Loucy (cell line): ENCODE measurements around the gene SCAP.

Experiments used
- H2AFZ ChIP-seq: fragments of 200-600 bp; sonication (generic); 2 replicates; pipeline ENCODE4 v1.6.0; 2016; ENCODE audit warnings: antibody characterized with exemption, mild to moderate bottlenecking, low read length, moderate library complexity
- H3F3A ChIP-seq: fragments of 200-600 bp; 2 replicates; pipeline ENCODE4 v1.6.0; 2016; ENCODE audit warnings: antibody characterized with exemption, low read depth, mild to moderate bottlenecking
- H3K27me3 ChIP-seq: fragments of 200-600 bp; sonication (generic); 2 replicates; pipeline ENCODE4 v1.6.1; 2014; ENCODE audit warnings: low read length, mild to moderate bottlenecking; ENCODE audit not compliant: insufficient read depth, poor library complexity, severe bottlenecking
- H3K36me3 ChIP-seq: fragments of 200-600 bp; sonication (generic); 2 replicates; pipeline ENCODE4 v1.6.1; 2016; ENCODE audit warnings: low read length; ENCODE audit not compliant: insufficient read depth
- H3K4me1 ChIP-seq: fragments of 200-600 bp; sonication (generic); 2 replicates; pipeline ENCODE4 v1.5.1; 2014; ENCODE audit warnings: low read length, mild to moderate bottlenecking; ENCODE audit not compliant: insufficient read depth, poor library complexity, severe bottlenecking
- H3K4me2 ChIP-seq: fragments of 200-600 bp; sonication (generic); 2 replicates; pipeline ENCODE4 v1.6.0; 2014; ENCODE audit warnings: antibody characterized with exemption, low read length, low read depth, mild to moderate bottlenecking; ENCODE audit not compliant: poor library complexity, severe bottlenecking
- H3K4me3 ChIP-seq: fragments of 200-600 bp; sonication (generic); 2 replicates; pipeline ENCODE4 v1.5.1; 2014; ENCODE audit warnings: low read length, mild to moderate bottlenecking, mixed read lengths; ENCODE audit not compliant: poor library complexity, severe bottlenecking
- H3K79me2 ChIP-seq: fragments of 200-600 bp; sonication (generic); 2 replicates; pipeline ENCODE4 v1.6.1; 2014; ENCODE audit warnings: low read length; ENCODE audit not compliant: insufficient read depth
- H3K9ac ChIP-seq: fragments of 200-600 bp; sonication (generic); 2 replicates; pipeline ENCODE4 v1.6.0; 2014; ENCODE audit warnings: mild to moderate bottlenecking, low read depth, low read length, moderate library complexity; ENCODE audit not compliant: poor library complexity, severe bottlenecking
- H3K9me2 ChIP-seq: fragments of 200-600 bp; sonication (generic); replicated peaks from 2 replicates; pipeline ENCODE4 v1.6.1; 2016; ENCODE audit warnings: low read depth, low read length, mixed read lengths
- H3K9me3 ChIP-seq: fragments of 200-600 bp; sonication (generic); 2 replicates; pipeline ENCODE4 v1.6.1; 2014; ENCODE audit warnings: mild to moderate bottlenecking, antibody characterized with exemption, low read length, low read depth; ENCODE audit not compliant: insufficient read depth
- H4K20me1 ChIP-seq: fragments of 200-600 bp; sonication (generic); 2 replicates; pipeline ENCODE4 v1.6.0; 2014; ENCODE audit warnings: antibody characterized with exemption, low read length, mild to moderate bottlenecking; ENCODE audit not compliant: insufficient read depth, poor library complexity, severe bottlenecking
- EZH2phosphoT487 ChIP-seq: fragments of 200-600 bp; IDR thresholded peaks from 2 replicates; pipeline ENCODE4 v1.6.1; 2018; ENCODE audit warnings: antibody characterized with exemption, mild to moderate bottlenecking, moderate library complexity, borderline replicate concordance
- TF ChIP-seq, protein P1 (sequence below): fragments of 200-600 bp; sonication (generic); conservative IDR thresholded peaks from 2 replicates; pipeline ENCODE4 v1.5.1; 2014; ENCODE audit warnings: mild to moderate bottlenecking, antibody characterized with exemption, low read length

Gene SCAP

DNA sequence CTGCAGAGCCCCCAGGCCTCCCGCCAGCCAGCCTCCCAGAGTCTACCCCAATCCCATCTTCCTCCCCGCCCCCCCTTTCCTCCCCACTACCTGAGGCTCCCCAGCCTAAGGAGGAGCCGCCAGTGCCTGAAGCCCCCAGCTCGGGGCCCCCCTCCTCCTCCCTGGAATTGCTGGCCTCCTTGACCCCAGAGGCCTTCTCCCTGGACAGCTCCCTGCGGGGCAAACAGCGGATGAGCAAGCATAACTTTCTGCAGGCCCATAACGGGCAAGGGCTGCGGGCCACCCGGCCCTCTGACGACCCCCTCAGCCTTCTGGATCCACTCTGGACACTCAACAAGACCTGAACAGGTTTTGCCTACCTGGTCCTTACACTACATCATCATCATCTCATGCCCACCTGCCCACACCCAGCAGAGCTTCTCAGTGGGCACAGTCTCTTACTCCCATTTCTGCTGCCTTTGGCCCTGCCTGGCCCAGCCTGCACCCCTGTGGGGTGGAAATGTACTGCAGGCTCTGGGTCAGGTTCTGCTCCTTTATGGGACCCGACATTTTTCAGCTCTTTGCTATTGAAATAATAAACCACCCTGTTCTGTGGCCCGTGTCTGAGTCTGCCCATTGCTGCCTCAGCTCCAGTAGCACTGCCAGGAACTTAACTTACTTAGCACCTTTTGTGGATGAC, 62.8 kb downstream of the SCAP start:
- H3K4me3 ChIP-seq = no peak overlapping the region
- no peaks in the 10 kb centered on the region for H4K20me1 ChIP-seq
- no peaks in the 10 kb centered on the region for H3F3A ChIP-seq
- no peaks in the 10 kb centered on the region for H3K9me3 ChIP-seq
- no peak overlapping the region for H2AFZ ChIP-seq
- TF ChIP-seq, protein P1, sequence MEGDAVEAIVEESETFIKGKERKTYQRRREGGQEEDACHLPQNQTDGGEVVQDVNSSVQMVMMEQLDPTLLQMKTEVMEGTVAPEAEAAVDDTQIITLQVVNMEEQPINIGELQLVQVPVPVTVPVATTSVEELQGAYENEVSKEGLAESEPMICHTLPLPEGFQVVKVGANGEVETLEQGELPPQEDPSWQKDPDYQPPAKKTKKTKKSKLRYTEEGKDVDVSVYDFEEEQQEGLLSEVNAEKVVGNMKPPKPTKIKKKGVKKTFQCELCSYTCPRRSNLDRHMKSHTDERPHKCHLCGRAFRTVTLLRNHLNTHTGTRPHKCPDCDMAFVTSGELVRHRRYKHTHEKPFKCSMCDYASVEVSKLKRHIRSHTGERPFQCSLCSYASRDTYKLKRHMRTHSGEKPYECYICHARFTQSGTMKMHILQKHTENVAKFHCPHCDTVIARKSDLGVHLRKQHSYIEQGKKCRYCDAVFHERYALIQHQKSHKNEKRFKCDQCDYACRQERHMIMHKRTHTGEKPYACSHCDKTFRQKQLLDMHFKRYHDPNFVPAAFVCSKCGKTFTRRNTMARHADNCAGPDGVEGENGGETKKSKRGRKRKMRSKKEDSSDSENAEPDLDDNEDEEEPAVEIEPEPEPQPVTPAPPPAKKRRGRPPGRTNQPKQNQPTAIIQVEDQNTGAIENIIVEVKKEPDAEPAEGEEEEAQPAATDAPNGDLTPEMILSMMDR = no peak
- TF ChIP-seq EZH2phosphoT487 = no peak
- peaks cover 74% of the 10 kb centered on the region; the same call in 1 of the 2 replicates for H3K36me3 ChIP-seq
- H3K9ac ChIP-seq = no peak overlapping the region
- no peaks in the 10 kb centered on the region for H3K27me3 ChIP-seq
- no peaks in the 10 kb centered on the region for H3K79me2 ChIP-seq
- H3K4me2 ChIP-seq = no peak overlapping the region
- no peaks in the 10 kb centered on the region for H3K4me1 ChIP-seq
- H3K9me2 ChIP-seq = no peaks in the 10 kb centered on the region

DNA sequence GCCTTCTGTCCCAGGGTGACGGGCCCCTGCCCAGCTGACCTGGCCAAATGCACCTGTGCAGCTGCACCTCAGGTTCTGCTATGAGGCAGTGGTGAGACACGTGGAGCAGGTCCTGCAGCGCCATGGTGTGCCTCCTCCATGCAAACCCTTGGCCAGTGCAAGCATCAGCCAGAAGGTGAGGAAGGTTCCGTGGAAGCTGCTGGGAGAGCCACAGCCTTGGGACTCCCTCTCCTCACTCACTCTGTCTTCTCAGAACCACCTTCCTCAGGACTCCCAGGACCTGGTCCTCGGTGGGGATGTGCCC, 63.3 kb downstream of the SCAP start:
- TF ChIP-seq, protein P1 = no peak
- TF ChIP-seq EZH2phosphoT487 = no peak
- Histone ChIP-seq H3K36me3 (peaks cover 80% of the 10 kb centered on the region; the same call in 1 of the 2 replicates), H3F3A (no peaks in the 10 kb centered on the region)

DNA sequence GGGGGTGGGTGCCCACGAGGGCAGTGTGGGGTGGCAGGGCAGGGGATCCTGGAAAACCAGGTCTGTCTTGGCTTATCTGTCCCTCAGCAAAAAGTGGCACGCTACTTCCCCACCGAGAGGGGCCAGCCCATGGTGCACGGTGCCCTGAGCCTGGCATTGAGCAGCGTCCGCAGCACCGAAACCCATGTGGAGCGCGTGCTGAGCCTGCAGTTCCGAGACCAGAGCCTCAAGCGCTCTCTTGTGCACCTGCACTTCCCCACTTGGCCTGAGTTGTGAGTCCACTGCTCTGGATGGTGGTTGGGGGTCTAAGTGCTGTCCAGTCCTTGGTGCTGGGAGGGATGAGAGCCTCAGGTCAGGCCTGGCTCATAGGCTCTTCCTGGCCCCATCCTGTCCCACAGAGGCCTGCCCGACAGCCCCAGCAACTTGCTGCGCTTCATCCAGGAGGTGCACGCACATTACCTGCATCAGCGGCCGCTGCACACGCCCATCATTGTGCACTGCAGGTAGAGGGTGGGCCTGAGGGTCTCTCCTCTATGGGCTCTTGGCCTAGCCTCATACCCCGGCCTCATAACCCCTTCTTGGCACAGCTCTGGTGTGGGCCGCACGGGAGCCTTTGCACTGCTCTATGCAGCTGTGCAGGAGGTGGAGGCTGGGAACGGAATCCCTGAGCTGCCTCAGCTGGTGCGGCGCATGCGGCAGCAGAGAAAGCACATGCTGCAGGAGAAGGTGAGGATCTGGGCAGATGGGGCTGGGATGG, 63.9 kb downstream of the SCAP start:
- no peaks in the 10 kb centered on the region for H3K79me2 ChIP-seq
- H3F3A ChIP-seq = no peaks in the 10 kb centered on the region
- no peaks in the 10 kb centered on the region for H3K9me2 ChIP-seq
- H4K20me1 ChIP-seq = no peaks in the 10 kb centered on the region
- H3K4me1 ChIP-seq = no peaks in the 10 kb centered on the region
- H3K9me3 ChIP-seq = no peaks in the 10 kb centered on the region
- H3K27me3 ChIP-seq = no peaks in the 10 kb centered on the region
- no peak overlapping the region for H3K4me3 ChIP-seq
- TF ChIP-seq, protein P1 = no peak
- TF ChIP-seq EZH2phosphoT487 = no peak
- peaks cover 85% of the 10 kb centered on the region; the same call in 1 of the 2 replicates for H3K36me3 ChIP-seq
- no peak overlapping the region for H3K9ac ChIP-seq
- no peak overlapping the region for H3K4me2 ChIP-seq
- H2AFZ ChIP-seq = no peak overlapping the region

More for the DNA sequence above, 63.3 kb downstream of the SCAP start:
- Histone ChIP-seq H4K20me1 (no peaks in the 10 kb centered on the region), H3K9ac (no peak overlapping the region), H3K4me3 (no peak overlapping the region), H3K9me2 (no peaks in the 10 kb centered on the region), H3K4me1 (no peaks in the 10 kb centered on the region), H3K27me3 (no peaks in the 10 kb centered on the region), H3K4me2 (no peak overlapping the region), H2AFZ (no peak overlapping the region), H3K9me3 (no peaks in the 10 kb centered on the region), H3K79me2 (no peaks in the 10 kb centered on the region)
